Measurements from ENCODE around the gene UBE2V1. TPM values are rescaled to one million over a fixed set of nuclear protein-coding genes. Genes with fewer than 3 reads are reported as not detected.
A peak's percentile ranks its signal among the peaks of the same experiment; 100 is the strongest.
"Not testable (repeated sequence)": the region's sequence is repeated elsewhere in the genome, so short reads cannot be mapped to it uniquely, and the experiment has no call there.

Gene UBE2V1
- total RNA-seq (2014; rRNA removed) = 118 and 119 TPM in 2 replicates
- percentile 92 among the genes with signal in this experiment for Bru-seq, nascent RNA
- percentile 93 among the genes with signal in this experiment for BruChase-seq, experiment 1, labeled RNA remaining after a 6-hour chase
- percentile 93 among the genes with signal in this experiment for BruChase-seq, experiment 2, labeled RNA remaining after a 2-hour chase
- long read RNA-seq, transcript UBE2V1-205 (3 exons, 1,983 nt) = minor isoform, 6 of 130 reads
- long read RNA-seq, transcript UBE2V1-203 (4 exons, 2,133 nt) = major isoform, 115 of 130 reads
- long read RNA-seq, partial matches to known transcripts = 2 of 130 reads
- long read RNA-seq, other reads (novel, unspliced or antisense) = 2 of 130 reads

DNA sequence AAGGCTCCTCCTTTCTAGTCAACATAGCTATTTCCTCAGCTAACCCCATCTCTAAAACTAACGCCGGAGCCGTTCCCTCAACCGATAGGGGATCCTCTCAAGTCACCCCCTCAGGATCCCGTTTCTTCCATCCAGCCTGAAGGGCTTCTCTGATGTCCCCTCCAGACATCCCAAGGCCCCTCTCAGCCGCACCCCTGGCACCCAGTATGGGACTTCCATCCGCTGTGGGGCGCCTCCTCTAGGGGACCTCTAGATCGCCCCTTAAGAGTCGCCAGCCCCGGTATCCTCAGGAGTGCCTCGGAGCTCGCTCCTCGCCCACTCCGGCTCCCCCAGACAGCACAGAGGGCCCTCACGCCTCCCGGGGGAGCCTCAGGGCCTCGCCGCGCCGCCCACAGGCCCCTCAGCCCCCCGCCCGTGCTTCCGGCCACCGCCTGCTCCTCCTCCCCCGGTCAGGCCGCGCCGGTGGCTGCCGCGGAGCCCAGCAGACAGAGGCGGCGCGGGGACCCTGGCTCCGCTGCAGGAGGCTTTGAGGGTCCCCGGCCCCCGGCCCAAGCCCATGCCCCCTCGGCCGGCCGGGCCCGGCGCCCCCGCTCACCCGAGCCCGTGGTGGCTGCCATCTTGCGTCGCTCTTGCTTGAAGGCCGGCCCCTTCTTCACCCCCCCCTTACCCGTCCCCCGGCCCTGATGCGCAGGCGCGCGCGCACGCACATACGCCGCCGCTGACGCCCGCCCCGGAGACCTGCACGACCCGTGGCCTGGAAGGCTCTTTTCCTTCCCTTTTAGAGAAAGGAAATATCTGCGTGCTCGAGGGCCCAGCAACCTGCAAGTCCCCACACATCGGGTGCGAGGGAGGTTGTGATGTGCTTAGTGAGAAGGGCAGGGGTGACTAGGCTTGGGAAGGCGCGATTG lies at the start of gene UBE2V1:
TSS of gene UBE2V1 (minus strand) at position 639 of the 908 bp plus-strand sequence. CDS start at position 617, 22 bp downstream.
- ChIA-PET CTCF (no interaction called here), POLR2A (ENCODE audit: unreplicated experiment) (no interaction called here)
- DNase-seq (peak; percentile 91), ATAC-seq (peak; percentile 58)
- Histone ChIP-seq H4K20me1 (ENCODE audit: low read length) (peaks cover 36% of the 10 kb centered on the region), H3K9ac (ENCODE audit: low read length) (peak within 1 kb of the TSS; percentile 91), H3K4me3 (ENCODE audit: low read length) (peak within 1 kb of the TSS; percentile 90), H3K4me1 (ENCODE audit: insufficient read depth, low read length) (peaks cover 56% of the 10 kb centered on the region), H3K36me3 (ENCODE audit: low read depth, low read length) (peaks cover 9% of the 10 kb centered on the region), H3F3A (ENCODE audit: low read length, unreplicated experiment) (peaks cover 12% of the 10 kb centered on the region), H2AFZ (ENCODE audit: low read length) (peak within 1 kb of the TSS; percentile 79), H3K79me2 (ENCODE audit: low read length) (peaks cover 73% of the 10 kb centered on the region), H3K9me2 (replicated peaks; ENCODE audit: low read length) (no peaks in the 10 kb centered on the region), H3K27me3 (ENCODE audit: low read length) (no peaks in the 10 kb centered on the region), H3K9me3 (ENCODE audit: low read length) (no peaks in the 10 kb centered on the region), H3K4me2 (ENCODE audit: low read length) (peak within 1 kb of the TSS; percentile 84), H3K27ac (ENCODE audit: low read length) (peak within 1 kb of the TSS; percentile 67)
- no TSS peak for BruUV-seq (replicated peaks)
- intact Hi-C loops (cut with micrococcal nuclease) = loop anchor here (2.0 to 10.0 kb wide), 2 partner anchors 26 to 622 kb away; partner anchors contain the start of gene PARD6B
- TF ChIP-seq EZH2 (IDR thresholded peaks at IDR 0.05; ENCODE audit: low read length, unreplicated experiment) (no peak), CTCF (conservative IDR thresholded peaks at IDR 0.05; ENCODE audit: low read depth, low read length) (peak; percentile 64)

DNA sequence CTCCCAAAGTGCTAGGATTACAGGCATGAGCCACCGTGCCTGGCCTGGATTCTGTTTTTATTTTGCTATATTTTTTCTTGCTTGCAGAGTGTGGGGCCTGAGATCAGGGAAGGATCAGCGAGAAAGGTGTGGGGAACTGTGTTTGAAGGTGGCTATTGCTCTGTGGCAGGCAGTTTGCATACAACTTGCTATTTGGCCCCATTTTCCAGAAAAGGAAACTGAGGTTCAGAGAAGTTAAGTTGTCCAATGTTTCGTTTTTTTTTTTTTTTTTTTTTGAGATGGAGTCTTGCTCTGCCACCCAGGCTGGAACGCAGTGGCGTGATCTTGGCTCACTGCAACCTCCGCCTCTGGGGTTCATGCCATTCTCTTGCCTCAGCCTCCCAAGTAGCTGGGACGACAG lies 48.5 kb upstream of the UBE2V1 start:
- BruUV-seq (replicated peaks); H3K27ac ChIP-seq (ENCODE audit: low read length); ATAC-seq; H2AFZ ChIP-seq (ENCODE audit: low read length); H3K4me2 ChIP-seq (ENCODE audit: low read length); CTCF ChIA-PET; H4K20me1 ChIP-seq (ENCODE audit: low read length); H3K9me2 ChIP-seq (replicated peaks; ENCODE audit: low read length); DNase-seq; H3K27me3 ChIP-seq (ENCODE audit: low read length); H3K79me2 ChIP-seq (ENCODE audit: low read length); H3K9ac ChIP-seq (ENCODE audit: low read length); H3K9me3 ChIP-seq (ENCODE audit: low read length); H3K4me3 ChIP-seq (ENCODE audit: low read length); POLR2A ChIA-PET (ENCODE audit: unreplicated experiment); H3F3A ChIP-seq (ENCODE audit: low read length, unreplicated experiment); H3K36me3 ChIP-seq (ENCODE audit: low read depth, low read length); intact Hi-C loops (cut with micrococcal nuclease): not testable (repeated sequence)
- H3K4me1 ChIP-seq (ENCODE audit: insufficient read depth, low read length) = peaks cover 34% of the 10 kb centered on the region

- H3K4me2 ChIP-seq (ENCODE audit: low read length) = peak within 1 kb of the TSS; percentile 96
- peak within 1 kb of the TSS; percentile 94 for H2AFZ ChIP-seq (ENCODE audit: low read length)
- H3K36me3 ChIP-seq (ENCODE audit: low read depth, low read length) = peaks cover 4% of the 10 kb centered on the region; the same call in 1 of the 2 replicates
- H3K4me3 ChIP-seq (ENCODE audit: low read length) = peak within 1 kb of the TSS; percentile 76
- TF ChIP-seq EZH2phosphoT487 (IDR thresholded peaks at IDR 0.05; ENCODE audit: borderline replicate concordance, low read length) (no peak), EZH2 (IDR thresholded peaks at IDR 0.05; ENCODE audit: low read length, unreplicated experiment) (no peak), CTCF (conservative IDR thresholded peaks at IDR 0.05; ENCODE audit: low read depth, low read length) (no peak)
- ATAC-seq (peak; percentile 93), DNase-seq (peak; percentile 98)
- peak within 1 kb of the TSS; percentile 31 for H3K27ac ChIP-seq (ENCODE audit: low read length)
- peaks cover 47% of the 10 kb centered on the region for H3K79me2 ChIP-seq (ENCODE audit: low read length)
- POLR2A ChIA-PET (ENCODE audit: unreplicated experiment) = interaction anchor here (0.6 to 1.8 kb wide), 7 partner anchors 10 to 669 kb away, joined by 4 to 12 read pairs (median 5); no protein-coding TSS in a partner anchor
- no peaks in the 10 kb centered on the region for H3K9me2 ChIP-seq (replicated peaks; ENCODE audit: low read length)
- peaks cover 38% of the 10 kb centered on the region for H3K4me1 ChIP-seq (ENCODE audit: insufficient read depth, low read length)
- intact Hi-C loops (cut with micrococcal nuclease) = loop anchor here (2.0 kb wide), 1 partner anchor 13 kb away; no protein-coding TSS in a partner anchor
- no peaks in the 10 kb centered on the region for H3F3A ChIP-seq (ENCODE audit: low read length, unreplicated experiment)
- peak within 1 kb of the TSS; percentile 93 for H3K9ac ChIP-seq (ENCODE audit: low read length)
- H3K9me3 ChIP-seq (ENCODE audit: low read length) = no peaks in the 10 kb centered on the region
- CTCF ChIA-PET = interaction anchor here (0.6 to 1.7 kb wide), 6 partner anchors 13 to 175 kb away, joined by 3 to 10 read pairs (median 3); no protein-coding TSS in a partner anchor
- no peaks in the 10 kb centered on the region for H4K20me1 ChIP-seq (ENCODE audit: low read length)
- BruUV-seq (replicated peaks) = TSS peak; percentile 96
- H3K27me3 ChIP-seq (ENCODE audit: low read length) = no peaks in the 10 kb centered on the region
These were observed 40.8 kb upstream of the UBE2V1 start, which contains the start of gene PEDS1 for GRCh38 chr20:50153500-50154377. PEDS1 (minus strand) TSS chr20:50153723; CDS start chr20:50153637, 86 bp downstream.
